ENCODE data around the gene F7. TPM values are rescaled to one million over a fixed set of nuclear protein-coding genes. Genes with fewer than 3 reads are reported as not detected.

F7 gene
- total and polyA plus RNA-seq, 2 donors (not counting 3 experiments of a cell fraction or from before 2014, with no cell fraction given) = not detected

DNA sequence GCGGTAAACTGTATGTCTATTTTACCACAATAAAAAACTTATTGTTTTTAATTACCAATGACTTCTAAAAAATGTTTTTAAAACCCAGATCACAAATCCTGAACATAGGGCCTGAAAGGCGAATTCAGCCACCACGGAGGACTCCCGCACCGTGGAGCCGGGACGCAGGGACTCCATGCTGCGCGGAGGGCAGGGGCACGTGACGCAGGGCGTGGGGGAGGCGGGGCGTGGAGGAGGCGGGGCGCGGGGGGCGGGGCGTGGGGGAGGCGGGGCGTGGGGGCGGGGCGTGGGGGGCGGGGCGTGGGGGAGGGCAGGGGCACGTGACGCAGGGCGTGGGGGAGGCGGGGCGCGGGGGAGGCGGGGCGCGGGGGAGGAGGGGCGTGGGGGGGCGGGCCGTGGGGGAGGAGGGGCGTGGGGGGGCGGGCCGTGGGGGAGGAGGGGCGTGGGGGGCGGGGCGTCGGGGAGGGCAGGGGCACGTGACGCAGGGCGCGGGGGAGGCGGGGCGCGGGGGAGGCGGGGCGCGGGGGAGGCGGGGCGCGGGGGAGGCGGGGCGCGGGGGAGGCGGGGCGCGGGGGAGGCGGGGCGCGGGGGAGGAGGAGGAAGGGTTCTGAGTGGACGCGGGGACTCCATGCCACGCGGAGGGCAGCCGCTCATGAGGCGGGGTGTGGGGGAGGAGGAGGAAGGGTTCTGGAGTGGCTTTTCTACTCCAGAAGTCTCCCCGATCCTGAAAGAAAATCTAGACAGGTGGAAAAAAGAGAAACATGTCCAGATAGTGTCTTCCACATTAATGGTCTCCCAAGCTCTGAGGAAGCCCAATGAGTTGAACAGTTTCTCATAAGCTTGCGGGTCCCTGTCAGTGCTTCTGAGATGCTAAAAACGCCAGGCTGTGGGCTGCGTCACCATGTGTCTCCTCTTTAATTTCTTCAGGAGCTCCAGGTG lies 48.5 kb downstream of the F7 start:
- FAIRE-seq (peak; percentile 62), DNase-seq (ENCODE audit: low read depth, low spot score) (peak; percentile 62)
- BruUV-seq (replicated peaks) = TSS peak; percentile 52
- dilution Hi-C loops (cut with MboI; ENCODE audit: extremely low pct_ligation_motif_present, low sequenced_read_pairs) (no loop called here), intact Hi-C loops (cut with micrococcal nuclease) (loop anchor here (1.0 kb wide), 2 partner anchors 33 to 55 kb away; partner anchors contain the start of gene CUL4A)
- Histone ChIP-seq H3K4me3 (replicated peaks in 1 of 3; ENCODE audit: insufficient read depth in 1 of 3, low read depth in 1 of 3, low read length in 3 of 3) (peak overlapping the region in 2 of 3 experiments; percentile 22 to 41), H3K79me2 (ENCODE audit: control insufficient read depth, insufficient read depth, low read length) (no peaks in the 10 kb centered on the region), H3K4me1 (ENCODE audit: control insufficient read depth, extremely low read depth, insufficient read depth, low read length) (peaks cover 6% of the 10 kb centered on the region), H3K36me3 (ENCODE audit: control insufficient read depth in 2 of 2, extremely low read depth in 1 of 2, insufficient read depth in 2 of 2, low read length in 2 of 2) (no peaks in the 10 kb centered on the region), H2AFZ (ENCODE audit: low read depth, low read length) (peak overlapping the region; percentile 90), H3K27ac (ENCODE audit: insufficient read depth, low read depth, low read length) (no peak overlapping the region), H3K9me3 (replicated peaks; ENCODE audit: control insufficient read depth, insufficient read depth, low read length) (no peaks in the 10 kb centered on the region), H3K4me2 (ENCODE audit: insufficient read depth, low read length) (peak overlapping the region; percentile 69), H3K9ac (replicated peaks; ENCODE audit: extremely low read depth, insufficient read depth, low read length) (peak overlapping the region; percentile 19), H3K27me3 (ENCODE audit: control insufficient read depth in 2 of 2, insufficient read depth in 2 of 2, low read length in 2 of 2) (peaks cover 2 to 9% of the 10 kb centered on the region in 2 experiments), H3K9me1 (replicated peaks; ENCODE audit: control insufficient read depth, extremely low read depth, insufficient read depth, low read length) (no peaks in the 10 kb centered on the region), H4K20me1 (replicated peaks; ENCODE audit: control insufficient read depth, extremely low read depth, insufficient read depth, low read length) (no peaks in the 10 kb centered on the region)
- POLR2A ChIA-PET = no interaction called here
- TF ChIP-seq POLR2A (IDR thresholded peaks at IDR 0.05; ENCODE audit: low read depth, low read length) (peak; percentile 90), MYC (IDR thresholded peaks at IDR 0.05; ENCODE audit: low read depth, low read length) (no peak), FOS (IDR thresholded peaks at IDR 0.05; ENCODE audit: borderline replicate concordance, insufficient read depth, low read length) (no peak), GATA2 (IDR thresholded peaks at IDR 0.05; ENCODE audit: insufficient read depth, insufficient read length, low read depth, low read length) (no peak), POLR2AphosphoS5 (IDR thresholded peaks at IDR 0.05; ENCODE audit: insufficient read depth, low read depth, low read length) (peak; percentile 62)
- TF ChIP-seq, protein P1, sequence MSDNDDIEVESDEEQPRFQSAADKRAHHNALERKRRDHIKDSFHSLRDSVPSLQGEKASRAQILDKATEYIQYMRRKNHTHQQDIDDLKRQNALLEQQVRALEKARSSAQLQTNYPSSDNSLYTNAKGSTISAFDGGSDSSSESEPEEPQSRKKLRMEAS (IDR thresholded peaks at IDR 0.05; ENCODE audit: insufficient read depth, insufficient read length) = peak; percentile 78
- CTCF ChIA-PET = interaction anchor here (1.0 kb wide), 1 partner anchor 33 kb away, joined by 3 read pairs; no protein-coding TSS in a partner anchor

DNA sequence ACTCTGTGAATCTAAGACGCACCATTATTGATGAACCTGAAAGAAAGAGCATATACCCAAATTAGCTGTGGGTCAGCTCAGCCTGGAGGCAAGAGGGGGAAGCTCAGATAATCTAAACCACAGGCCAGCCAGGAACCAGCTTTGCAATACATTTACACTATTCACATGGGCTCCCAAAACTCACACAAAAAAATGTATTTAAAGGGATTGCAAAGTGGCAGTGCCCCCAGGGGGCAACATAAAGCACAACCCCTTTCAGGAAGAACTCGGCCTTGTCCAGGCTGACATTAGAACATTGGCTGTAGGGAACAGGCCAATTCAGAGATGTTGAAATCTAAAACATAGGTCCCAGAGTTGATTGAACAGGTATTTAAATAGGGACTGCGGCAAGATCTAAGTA lies 49.6 kb downstream of the F7 start:
- Histone ChIP-seq H2AFZ (ENCODE audit: low read depth, low read length) (no peak overlapping the region), H3K4me1 (ENCODE audit: control insufficient read depth, extremely low read depth, insufficient read depth, low read length) (peaks cover 6% of the 10 kb centered on the region), H3K27me3 (ENCODE audit: control insufficient read depth in 2 of 2, insufficient read depth in 2 of 2, low read length in 2 of 2) (peaks cover 2 to 9% of the 10 kb centered on the region in 2 experiments), H3K9ac (replicated peaks; ENCODE audit: extremely low read depth, insufficient read depth, low read length) (no peak overlapping the region), H3K4me3 (replicated peaks in 1 of 3; ENCODE audit: insufficient read depth in 1 of 3, low read depth in 1 of 3, low read length in 3 of 3) (no peak overlapping the region), H3K36me3 (ENCODE audit: control insufficient read depth in 2 of 2, extremely low read depth in 1 of 2, insufficient read depth in 2 of 2, low read length in 2 of 2) (no peaks in the 10 kb centered on the region), H3K9me1 (replicated peaks; ENCODE audit: control insufficient read depth, extremely low read depth, insufficient read depth, low read length) (no peaks in the 10 kb centered on the region), H3K4me2 (ENCODE audit: insufficient read depth, low read length) (no peak overlapping the region), H4K20me1 (replicated peaks; ENCODE audit: control insufficient read depth, extremely low read depth, insufficient read depth, low read length) (no peaks in the 10 kb centered on the region), H3K79me2 (ENCODE audit: control insufficient read depth, insufficient read depth, low read length) (no peaks in the 10 kb centered on the region), H3K27ac (ENCODE audit: insufficient read depth, low read depth, low read length) (no peak overlapping the region), H3K9me3 (replicated peaks; ENCODE audit: control insufficient read depth, insufficient read depth, low read length) (no peaks in the 10 kb centered on the region)
- intact Hi-C loops (cut with micrococcal nuclease) = no loop called here
- DNase-seq (ENCODE audit: low read depth, low spot score) (no peak), FAIRE-seq (no peak)
- no TSS peak for BruUV-seq (replicated peaks)
- TF ChIP-seq POLR2A (IDR thresholded peaks at IDR 0.05; ENCODE audit: low read depth, low read length) = no peak
- no peak for TF ChIP-seq MYC (IDR thresholded peaks at IDR 0.05; ENCODE audit: low read depth, low read length)
- TF ChIP-seq, protein P2, sequence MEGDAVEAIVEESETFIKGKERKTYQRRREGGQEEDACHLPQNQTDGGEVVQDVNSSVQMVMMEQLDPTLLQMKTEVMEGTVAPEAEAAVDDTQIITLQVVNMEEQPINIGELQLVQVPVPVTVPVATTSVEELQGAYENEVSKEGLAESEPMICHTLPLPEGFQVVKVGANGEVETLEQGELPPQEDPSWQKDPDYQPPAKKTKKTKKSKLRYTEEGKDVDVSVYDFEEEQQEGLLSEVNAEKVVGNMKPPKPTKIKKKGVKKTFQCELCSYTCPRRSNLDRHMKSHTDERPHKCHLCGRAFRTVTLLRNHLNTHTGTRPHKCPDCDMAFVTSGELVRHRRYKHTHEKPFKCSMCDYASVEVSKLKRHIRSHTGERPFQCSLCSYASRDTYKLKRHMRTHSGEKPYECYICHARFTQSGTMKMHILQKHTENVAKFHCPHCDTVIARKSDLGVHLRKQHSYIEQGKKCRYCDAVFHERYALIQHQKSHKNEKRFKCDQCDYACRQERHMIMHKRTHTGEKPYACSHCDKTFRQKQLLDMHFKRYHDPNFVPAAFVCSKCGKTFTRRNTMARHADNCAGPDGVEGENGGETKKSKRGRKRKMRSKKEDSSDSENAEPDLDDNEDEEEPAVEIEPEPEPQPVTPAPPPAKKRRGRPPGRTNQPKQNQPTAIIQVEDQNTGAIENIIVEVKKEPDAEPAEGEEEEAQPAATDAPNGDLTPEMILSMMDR (IDR thresholded peaks at IDR 0.05; ENCODE audit: extremely low read depth in 1 of 2, insufficient read depth in 1 of 2, low read depth in 1 of 2, low read length in 2 of 2) = no peak
- no peak for TF ChIP-seq GATA2 (IDR thresholded peaks at IDR 0.05; ENCODE audit: insufficient read depth, insufficient read length, low read depth, low read length)
- TF ChIP-seq, protein P1 (IDR thresholded peaks at IDR 0.05; ENCODE audit: insufficient read depth, insufficient read length) = no peak
- no peak for TF ChIP-seq EZH2 (IDR thresholded peaks at IDR 0.05; ENCODE audit: borderline replicate concordance, low read depth, low read length, severe bottlenecking)
- no peak for TF ChIP-seq JUN (IDR thresholded peaks at IDR 0.05; ENCODE audit: borderline replicate concordance, insufficient read depth, insufficient read length, low read depth)
- TF ChIP-seq FOS (IDR thresholded peaks at IDR 0.05; ENCODE audit: borderline replicate concordance, insufficient read depth, low read length) = no peak
- TF ChIP-seq POLR2AphosphoS5 (IDR thresholded peaks at IDR 0.05; ENCODE audit: insufficient read depth, low read depth, low read length) = no peak
- POLR2A ChIA-PET = no interaction called here
- dilution Hi-C loops (cut with MboI; ENCODE audit: extremely low pct_ligation_motif_present, low sequenced_read_pairs) = no loop called here
- CTCF ChIA-PET = no interaction called here
